GM12891 (cell line): ENCODE results near the gene NUTM1.

Source experiments
- POLR2A ChIP-seq: IDR thresholded peaks from 2 replicates; pipeline ENCODE4 v1.6.1; 2011; ENCODE audit warnings: low read depth, low read length, control low read depth
- POLR2AphosphoS5 ChIP-seq: IDR thresholded peaks from 2 replicates; pipeline ENCODE4 v1.6.1; 2011; ENCODE audit warnings: low read depth, low read length, control low read depth
- SPI1 ChIP-seq: IDR thresholded peaks from 2 replicates; pipeline ENCODE4 v1.6.1; 2011; ENCODE audit warnings: low read depth, low read length, control low read depth
- TAF1 ChIP-seq: IDR thresholded peaks from 2 replicates; pipeline ENCODE4 v1.6.1; 2011; ENCODE audit warnings: low read depth, low read length, control low read depth

- TF ChIP-seq POLR2AphosphoS5, result no peak
- no peak for TF ChIP-seq POLR2A
- TF ChIP-seq TAF1, result no peak
- TF ChIP-seq SPI1, result no peak
Observed at GRCh38 chr15:34365091-34365825, 22.1 kb downstream of the NUTM1 start.
